ENCODE data around the gene RFX4. TPM values are rescaled to one million over a fixed set of nuclear protein-coding genes. Genes with fewer than 3 reads are reported as not detected.
A peak's percentile ranks its signal among the peaks of the same experiment; 100 is the strongest.

The RFX4 gene
- total and polyA plus RNA-seq, 5 donors: not detected

DNA sequence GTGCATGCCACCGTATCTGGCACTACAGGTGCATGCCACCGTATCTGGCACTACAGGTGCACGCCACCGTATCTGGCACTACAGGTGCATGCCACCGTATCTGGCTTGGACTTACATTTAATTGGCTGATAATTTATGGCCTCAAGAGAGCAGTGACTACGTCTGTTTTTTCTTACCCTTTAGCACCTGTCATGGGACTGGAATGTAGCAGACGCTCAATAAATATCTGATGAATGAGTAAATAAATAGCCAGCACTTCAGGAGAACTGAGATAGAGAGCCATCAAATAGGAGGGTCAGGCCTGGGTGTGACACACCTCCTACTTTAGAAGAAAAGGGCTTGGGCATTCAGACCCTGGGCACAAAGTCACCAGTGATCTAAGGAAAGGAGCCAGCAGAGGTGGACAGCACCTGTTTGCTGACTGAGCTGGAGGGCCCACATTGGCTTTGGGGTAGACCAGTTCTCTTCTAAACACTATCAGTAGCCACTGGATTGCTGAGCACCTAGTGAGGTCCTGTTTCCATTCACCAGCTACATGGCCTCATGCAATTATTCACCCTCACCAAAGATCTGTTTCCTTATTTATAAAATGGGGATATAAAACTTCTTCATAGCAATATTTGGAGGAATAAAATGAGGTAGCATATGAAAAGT, 50.1 kb downstream of the RFX4 start:
- intact Hi-C loops (cut with DNase I): no loop called here
- H3K9me3 ChIP-seq (ENCODE audit: control insufficient read depth, low read length): no peaks in the 10 kb centered on the region
- WGBS: 80% methylated on average over 7 of the region's 7 CpGs

GRCh38 chr12:106633451-106633823, 50.6 kb downstream of the RFX4 start:
- no peaks in the 10 kb centered on the region for H3K9me3 ChIP-seq (ENCODE audit: control insufficient read depth, low read length)
- no peak for ATAC-seq
- H3K27ac ChIP-seq (ENCODE audit: low read length): no peak overlapping the region
- intact Hi-C loops (cut with DNase I): no loop called here
- 93% methylated on average over 1 of the region's 1 CpG for WGBS
- no peak overlapping the region for H3K4me3 ChIP-seq (ENCODE audit: low read length)
- no peaks in the 10 kb centered on the region for H3K4me1 ChIP-seq (ENCODE audit: control insufficient read depth, insufficient read depth, low read length)
- no peaks in the 10 kb centered on the region for H3K27me3 ChIP-seq (ENCODE audit: control insufficient read depth, insufficient read depth)
- no peak for DNase-seq

More for the DNA sequence above, 50.1 kb downstream of the RFX4 start:
- Histone ChIP-seq H3K4me3 (ENCODE audit: low read length) (no peak overlapping the region), H3K27me3 (ENCODE audit: control insufficient read depth, insufficient read depth) (no peaks in the 10 kb centered on the region), H3K4me1 (ENCODE audit: control insufficient read depth, insufficient read depth, low read length) (no peaks in the 10 kb centered on the region), H3K27ac (ENCODE audit: low read length) (no peak overlapping the region)
- DNase-seq (no peak), ATAC-seq (no peak)

- no peaks in the 10 kb centered on the region for H3K9me3 ChIP-seq (ENCODE audit: control insufficient read depth, low read length)
- ATAC-seq (no peak), DNase-seq (no peak)
- no peak overlapping the region for H3K27ac ChIP-seq (ENCODE audit: low read length)
- intact Hi-C loops (cut with DNase I): no loop called here
- H3K4me1 ChIP-seq (ENCODE audit: control insufficient read depth, insufficient read depth, low read length): no peaks in the 10 kb centered on the region
- H3K4me3 ChIP-seq (ENCODE audit: low read length): no peak overlapping the region
- no peaks in the 10 kb centered on the region for H3K27me3 ChIP-seq (ENCODE audit: control insufficient read depth, insufficient read depth)
- WGBS: 77% methylated on average over 7 of the region's 7 CpGs
These were observed 51.4 kb downstream of the RFX4 start for GRCh38 chr12:106634206-106634605.

DNA sequence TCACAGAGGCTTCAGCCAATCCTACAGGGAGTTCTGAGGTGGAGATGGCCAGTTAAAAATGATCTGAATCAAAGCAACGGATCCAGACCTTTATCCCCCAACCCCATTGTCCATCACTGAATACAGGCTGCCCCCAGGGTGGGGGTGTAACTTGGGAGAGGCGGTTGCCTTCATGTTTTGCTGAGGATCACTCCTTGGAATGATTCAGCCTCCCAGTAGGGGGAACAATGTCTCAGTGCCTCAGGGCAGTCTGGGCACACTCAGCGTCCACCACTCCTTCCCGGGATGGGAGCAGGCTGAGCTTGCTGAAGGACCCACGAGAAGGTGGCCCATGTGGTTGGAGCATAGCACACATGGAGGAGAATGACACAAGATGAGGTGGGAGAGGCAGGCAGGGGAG, 60.2 kb downstream of the RFX4 start:
- Histone ChIP-seq H3K4me3 (ENCODE audit: low read length) (no peak overlapping the region), H3K9me3 (ENCODE audit: control insufficient read depth, low read length) (no peaks in the 10 kb centered on the region), H3K27me3 (ENCODE audit: control insufficient read depth, insufficient read depth) (no peaks in the 10 kb centered on the region), H3K4me1 (ENCODE audit: control insufficient read depth, insufficient read depth, low read length) (no peaks in the 10 kb centered on the region), H3K27ac (ENCODE audit: low read length) (no peak overlapping the region)
- WGBS: 59% methylated on average over 5 of the region's 5 CpGs
- intact Hi-C loops (cut with DNase I): no loop called here
- no peak for DNase-seq
- no peak for ATAC-seq

DNA sequence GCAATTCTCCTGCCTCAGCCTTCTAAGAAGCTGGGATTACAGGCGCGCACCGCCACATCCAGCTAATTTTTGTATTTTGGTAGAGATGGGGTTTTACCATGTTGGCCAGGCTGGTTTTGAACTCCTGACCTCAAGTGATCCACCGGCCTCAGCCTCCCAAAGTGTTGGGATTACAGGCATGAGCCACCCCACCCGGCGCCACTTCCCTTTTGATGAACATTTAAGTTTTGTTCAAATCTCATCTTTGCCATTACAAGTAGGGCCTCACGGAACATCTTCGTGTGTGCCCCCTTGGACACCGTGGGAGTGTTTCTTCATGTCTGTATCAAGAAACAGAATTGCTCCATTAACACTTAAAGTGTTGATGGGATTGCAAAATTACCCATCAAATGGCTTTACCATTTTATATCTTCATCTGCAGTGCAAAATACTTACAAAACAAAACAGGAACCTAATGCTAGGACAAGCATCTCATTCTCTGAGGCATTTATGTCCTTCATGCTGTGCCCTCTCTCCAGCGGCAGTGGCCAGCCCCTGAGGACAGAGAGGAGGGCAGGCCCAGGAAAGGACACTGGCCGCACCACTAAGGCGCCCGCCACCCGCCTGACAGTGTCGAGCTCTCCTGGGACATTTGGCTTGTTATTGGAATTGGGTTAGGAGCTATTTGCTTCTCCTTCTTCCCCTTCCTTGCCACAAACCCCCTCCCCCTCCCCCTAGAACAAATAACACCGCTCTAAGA, 61.7 kb downstream of the RFX4 start:
- Histone ChIP-seq H3K9me3 (ENCODE audit: control insufficient read depth, low read length) (no peaks in the 10 kb centered on the region), H3K4me3 (ENCODE audit: low read length) (no peak overlapping the region), H3K27ac (ENCODE audit: low read length) (no peak overlapping the region), H3K27me3 (ENCODE audit: control insufficient read depth, insufficient read depth) (no peaks in the 10 kb centered on the region), H3K4me1 (ENCODE audit: control insufficient read depth, insufficient read depth, low read length) (no peaks in the 10 kb centered on the region)
- DNase-seq (peak in 1 of 3 donors; percentile 56), ATAC-seq (peak in 1 of 2 donors; percentile 36)
- 80% methylated on average over 16 of the region's 16 CpGs for WGBS
- intact Hi-C loops (cut with DNase I): no loop called here

DNA sequence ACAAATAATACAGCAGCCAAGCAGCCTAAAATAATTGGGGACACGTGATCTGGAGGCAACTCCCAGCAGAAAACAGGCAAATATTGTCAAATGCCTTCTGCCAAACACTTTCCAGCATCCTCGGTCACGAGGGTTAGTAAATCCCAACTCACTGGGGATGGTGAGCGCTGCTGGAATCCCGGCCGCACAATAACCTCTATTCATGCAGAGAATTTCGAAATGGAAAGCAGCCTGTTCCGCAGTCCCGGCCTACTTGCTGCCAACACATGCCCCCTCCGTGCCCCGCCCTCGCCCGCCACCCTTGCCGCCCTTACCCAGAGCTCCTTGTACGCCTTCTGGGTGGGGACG, 62.2 kb downstream of the RFX4 start:
- DNase-seq (peak; percentile 65 to 85 (median 84)), ATAC-seq (peak; percentile 84 to 87)
- Histone ChIP-seq H3K27ac (ENCODE audit: low read length) (no peak overlapping the region), H3K4me1 (ENCODE audit: control insufficient read depth, insufficient read depth, low read length) (no peaks in the 10 kb centered on the region), H3K4me3 (ENCODE audit: low read length) (no peak overlapping the region), H3K27me3 (ENCODE audit: control insufficient read depth, insufficient read depth) (no peaks in the 10 kb centered on the region), H3K9me3 (ENCODE audit: control insufficient read depth, low read length) (no peaks in the 10 kb centered on the region)
- WGBS: 76% methylated on average over 16 of the region's 16 CpGs
- intact Hi-C loops (cut with DNase I): no loop called here

- peak; percentile 20 to 26 for ATAC-seq
- H3K27me3 ChIP-seq (ENCODE audit: control insufficient read depth, insufficient read depth): no peaks in the 10 kb centered on the region
- H3K27ac ChIP-seq (ENCODE audit: low read length): no peak overlapping the region
- H3K9me3 ChIP-seq (ENCODE audit: control insufficient read depth, low read length): no peaks in the 10 kb centered on the region
- H3K4me3 ChIP-seq (ENCODE audit: low read length): no peak overlapping the region
- H3K4me1 ChIP-seq (ENCODE audit: control insufficient read depth, insufficient read depth, low read length): no peaks in the 10 kb centered on the region
- no peak for DNase-seq
- intact Hi-C loops (cut with DNase I): no loop called here
- WGBS: 85% methylated on average over 6 of the region's 6 CpGs
These were observed 62.9 kb downstream of the RFX4 start for GRCh38 chr12:106645465-106646330.

DNA sequence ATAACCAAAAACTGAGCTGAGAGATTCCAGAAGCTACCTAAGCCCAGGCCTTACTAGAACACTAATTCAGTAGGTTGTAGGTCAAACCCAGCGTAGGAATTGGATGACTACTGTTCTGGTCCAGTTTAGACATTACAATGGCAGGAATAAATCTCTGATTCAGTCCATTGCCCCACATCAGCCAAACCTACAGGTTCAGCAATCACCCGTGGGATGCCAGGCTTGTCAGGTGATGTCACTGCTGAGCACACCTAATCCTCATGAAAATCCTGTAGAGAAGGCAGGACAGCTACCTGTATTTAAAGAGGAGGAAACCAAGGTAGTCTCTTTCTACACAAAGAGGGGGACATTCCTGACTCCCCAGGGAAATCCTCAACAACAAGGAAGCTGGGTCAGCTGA, 63.7 kb downstream of the RFX4 start:
- intact Hi-C loops (cut with DNase I): no loop called here
- Histone ChIP-seq H3K4me1 (ENCODE audit: control insufficient read depth, insufficient read depth, low read length) (no peaks in the 10 kb centered on the region), H3K27me3 (ENCODE audit: control insufficient read depth, insufficient read depth) (no peaks in the 10 kb centered on the region), H3K27ac (ENCODE audit: low read length) (no peak overlapping the region), H3K9me3 (ENCODE audit: control insufficient read depth, low read length) (no peaks in the 10 kb centered on the region), H3K4me3 (ENCODE audit: low read length) (no peak overlapping the region)
- WGBS: 81% methylated on average over 2 of the region's 2 CpGs
- DNase-seq: no peak
- ATAC-seq: no peak

DNA sequence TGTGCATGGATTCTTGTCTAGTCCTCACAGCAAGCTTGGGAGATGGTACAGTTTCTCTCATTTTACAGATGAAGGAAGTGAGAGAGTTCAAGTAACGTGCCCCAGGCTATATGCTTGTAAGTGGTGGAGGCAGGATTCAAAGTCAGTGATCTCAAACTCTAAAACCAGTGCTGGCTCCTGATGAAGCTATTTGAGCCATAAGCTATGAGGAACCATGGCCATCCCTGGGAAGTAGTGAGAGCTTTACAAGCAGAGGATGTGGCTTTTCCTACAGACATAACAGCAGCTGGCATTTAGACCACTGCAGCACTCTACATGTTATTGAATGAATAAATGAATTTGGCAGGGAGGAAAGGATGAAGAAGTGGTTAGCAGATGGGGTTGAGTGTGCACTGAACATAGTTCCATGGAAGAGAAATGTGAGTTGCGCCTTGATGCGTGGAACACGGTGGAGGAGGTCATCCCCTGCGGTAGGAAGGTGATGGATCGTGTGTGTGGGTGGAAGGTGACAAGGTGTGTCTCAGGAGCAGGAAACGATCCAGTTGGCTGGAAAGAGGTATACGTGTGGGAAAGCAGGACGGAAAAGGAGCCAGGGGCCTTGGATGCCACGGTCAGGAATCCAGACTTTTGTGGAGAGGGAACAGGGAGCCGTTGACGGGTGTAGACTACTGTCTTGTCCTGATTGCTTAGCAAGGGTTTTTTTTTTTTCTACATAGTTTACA, 65.2 kb downstream of the RFX4 start:
- no peak for ATAC-seq
- intact Hi-C loops (cut with DNase I): no loop called here
- no peaks in the 10 kb centered on the region for H3K4me1 ChIP-seq (ENCODE audit: control insufficient read depth, insufficient read depth, low read length)
- H3K27ac ChIP-seq (ENCODE audit: low read length): no peak overlapping the region
- 80% methylated on average over 12 of the region's 12 CpGs for WGBS
- no peak overlapping the region for H3K4me3 ChIP-seq (ENCODE audit: low read length)
- H3K27me3 ChIP-seq (ENCODE audit: control insufficient read depth, insufficient read depth): no peaks in the 10 kb centered on the region
- DNase-seq: no peak
- H3K9me3 ChIP-seq (ENCODE audit: control insufficient read depth, low read length): no peaks in the 10 kb centered on the region

- intact Hi-C loops (cut with DNase I): no loop called here
- ATAC-seq (no peak), DNase-seq (no peak)
- no peak overlapping the region for H3K4me3 ChIP-seq (ENCODE audit: low read length)
- H3K27ac ChIP-seq (ENCODE audit: low read length): no peak overlapping the region
- WGBS: 84% methylated on average over 2 of the region's 2 CpGs
- no peaks in the 10 kb centered on the region for H3K4me1 ChIP-seq (ENCODE audit: control insufficient read depth, insufficient read depth, low read length)
- H3K9me3 ChIP-seq (ENCODE audit: control insufficient read depth, low read length): no peaks in the 10 kb centered on the region
- no peaks in the 10 kb centered on the region for H3K27me3 ChIP-seq (ENCODE audit: control insufficient read depth, insufficient read depth)
These were observed 65.9 kb downstream of the RFX4 start for GRCh38 chr12:106648736-106649135.

- Histone ChIP-seq H3K27me3 (ENCODE audit: control insufficient read depth, insufficient read depth) (no peaks in the 10 kb centered on the region), H3K4me1 (ENCODE audit: control insufficient read depth, insufficient read depth, low read length) (no peaks in the 10 kb centered on the region), H3K27ac (ENCODE audit: low read length) (no peak overlapping the region), H3K9me3 (ENCODE audit: control insufficient read depth, low read length) (no peaks in the 10 kb centered on the region), H3K4me3 (ENCODE audit: low read length) (no peak overlapping the region)
- ATAC-seq (no peak), DNase-seq (no peak)
- 89% methylated on average over 2 of the region's 2 CpGs for whole genome bisulfite sequencing
- intact Hi-C loops (cut with DNase I): no loop called here
These were observed 68.7 kb downstream of the RFX4 start for GRCh38 chr12:106651552-106651951.
